Stimulated activated CD4-positive, alpha-beta T cell treated with anti-CD3 and anti-CD28 coated beads, Interleukin-2, amount 100 ng/mL, for 24 hours (primary cell): ENCODE results near the gene RTL10.

Source experiments
- DNase-seq, 2 donors: peaks; one replicate each; pipeline ENCODE4 v3.0.0-alpha.2; 2020

RTL10 gene

DNA sequence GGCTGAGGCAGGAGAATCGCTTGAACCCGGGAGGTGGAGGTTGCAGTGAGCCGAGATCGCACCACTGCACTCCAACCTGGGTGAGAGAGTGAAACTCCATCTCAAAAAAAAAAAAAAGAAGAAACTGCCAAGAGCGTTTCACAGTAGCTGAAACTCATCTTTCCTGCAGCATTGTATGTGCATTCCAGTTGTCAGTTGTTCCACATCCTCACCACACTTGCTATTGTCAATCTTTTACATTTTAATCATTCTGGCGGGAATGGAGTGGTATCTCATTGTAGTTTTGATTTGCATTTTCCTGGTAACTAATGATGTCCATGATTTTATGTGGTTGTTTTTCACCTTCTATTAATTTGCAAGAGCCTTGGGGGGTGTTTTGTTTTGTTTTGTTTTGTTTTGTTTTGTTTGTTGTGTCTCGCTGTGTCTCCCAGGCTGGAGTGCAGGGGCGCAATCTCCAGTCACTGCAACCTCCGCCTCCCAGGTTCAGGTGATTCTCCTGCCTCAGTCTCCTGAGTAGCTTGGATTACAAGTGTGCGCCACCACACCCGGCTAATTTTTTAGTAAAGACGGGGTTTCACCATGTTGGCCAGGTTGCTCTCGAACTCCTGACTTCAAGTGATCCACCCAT lies 8.1 kb upstream of the RTL10 start:
- no peak for DNase-seq

DNA sequence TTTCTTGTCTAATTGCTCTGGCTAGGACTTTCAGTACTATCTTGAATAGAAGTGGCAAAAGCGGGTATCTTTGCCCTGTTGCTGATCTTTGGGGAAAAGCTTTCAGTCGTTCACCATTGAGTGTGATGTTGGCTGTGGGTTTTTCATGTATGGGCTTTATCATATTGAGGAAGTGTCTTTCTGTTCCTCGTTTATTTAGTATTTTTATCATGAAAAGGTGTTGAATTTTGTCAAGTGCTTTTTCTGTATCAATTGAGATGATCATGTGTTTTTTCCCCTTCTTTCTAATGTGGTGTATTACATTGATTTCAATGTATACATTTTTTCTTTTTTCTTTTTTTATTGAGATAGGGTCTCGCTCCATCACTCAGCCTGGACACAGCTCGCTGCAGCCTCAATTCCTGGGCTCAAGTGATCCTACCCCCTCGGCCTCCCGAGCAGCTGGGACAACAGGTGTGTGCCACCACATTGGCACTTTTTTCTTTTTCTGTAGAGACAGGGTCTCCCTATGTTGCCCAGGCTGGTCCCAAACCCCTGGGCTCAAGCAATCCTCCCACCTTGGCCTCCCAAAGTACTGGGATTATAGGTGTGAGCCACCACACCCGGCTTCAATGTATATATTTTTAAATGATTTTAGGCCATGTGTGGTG lies 5.3 kb upstream of the RTL10 start:
- DNase-seq, result no peak

DNA sequence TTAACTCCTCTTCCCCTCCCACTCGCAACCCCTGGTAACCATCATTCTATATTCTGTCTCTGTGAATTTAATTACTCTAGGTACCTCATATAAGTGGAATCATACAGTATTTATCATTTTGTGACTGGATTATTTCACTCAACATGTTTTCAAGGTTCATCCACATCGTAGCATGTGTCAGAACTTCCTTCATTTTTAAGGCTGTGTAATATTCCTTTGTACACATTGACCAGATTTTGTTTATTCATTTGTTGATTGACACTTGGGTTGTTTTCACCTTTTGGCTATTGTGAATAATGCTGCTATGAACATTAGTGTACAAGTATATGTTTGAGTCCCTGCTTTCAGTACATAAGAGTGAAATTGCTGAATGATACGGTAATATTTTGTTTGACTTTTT lies 2.7 kb upstream of the RTL10 start:
- DNase-seq, result no peak

DNA sequence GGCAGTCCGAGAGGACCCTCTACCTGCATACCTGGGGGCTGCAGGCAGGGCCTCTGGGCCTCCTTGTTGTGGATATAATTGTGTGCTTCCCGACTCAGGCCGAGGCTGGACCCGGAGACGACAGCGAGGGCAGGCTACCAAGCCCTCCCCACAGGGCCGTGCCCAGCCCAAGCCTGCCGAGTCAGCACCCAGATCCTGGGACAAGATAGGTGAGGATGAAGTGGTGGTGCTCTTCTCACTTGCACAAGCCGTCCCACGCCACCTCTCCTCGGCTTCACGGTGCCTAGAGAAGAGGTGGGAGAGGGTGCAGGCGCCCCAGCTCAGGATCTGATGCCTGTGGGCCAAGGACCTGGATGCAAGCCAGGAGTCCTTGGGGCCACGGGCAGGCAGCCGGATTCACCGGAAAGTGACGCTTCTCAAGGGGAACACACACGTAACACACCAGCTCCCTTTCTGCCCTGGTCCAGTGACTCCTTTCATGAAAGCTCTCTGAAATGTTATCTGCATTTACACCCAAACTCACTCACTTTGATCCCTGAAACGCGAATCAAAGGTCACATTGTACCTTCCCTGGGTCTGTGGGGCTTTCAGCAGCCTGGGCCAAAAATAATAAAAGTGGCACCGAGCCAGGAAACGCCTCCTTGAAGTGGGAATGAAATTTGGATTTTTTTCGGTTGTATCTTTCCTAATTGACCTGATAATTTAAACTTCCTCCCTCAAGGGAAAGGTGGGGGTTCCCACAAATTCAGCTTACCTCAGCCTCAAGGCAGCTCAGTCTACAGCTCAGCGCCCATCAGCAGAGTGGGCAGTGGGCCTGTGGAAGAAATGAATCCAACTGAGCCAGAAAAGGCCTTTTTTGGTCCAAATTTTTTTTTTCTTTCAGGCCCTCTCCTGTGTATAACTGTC lies 1.1 kb upstream of the RTL10 start:
- DNase-seq, result peak; percentile 67 to 76

DNA sequence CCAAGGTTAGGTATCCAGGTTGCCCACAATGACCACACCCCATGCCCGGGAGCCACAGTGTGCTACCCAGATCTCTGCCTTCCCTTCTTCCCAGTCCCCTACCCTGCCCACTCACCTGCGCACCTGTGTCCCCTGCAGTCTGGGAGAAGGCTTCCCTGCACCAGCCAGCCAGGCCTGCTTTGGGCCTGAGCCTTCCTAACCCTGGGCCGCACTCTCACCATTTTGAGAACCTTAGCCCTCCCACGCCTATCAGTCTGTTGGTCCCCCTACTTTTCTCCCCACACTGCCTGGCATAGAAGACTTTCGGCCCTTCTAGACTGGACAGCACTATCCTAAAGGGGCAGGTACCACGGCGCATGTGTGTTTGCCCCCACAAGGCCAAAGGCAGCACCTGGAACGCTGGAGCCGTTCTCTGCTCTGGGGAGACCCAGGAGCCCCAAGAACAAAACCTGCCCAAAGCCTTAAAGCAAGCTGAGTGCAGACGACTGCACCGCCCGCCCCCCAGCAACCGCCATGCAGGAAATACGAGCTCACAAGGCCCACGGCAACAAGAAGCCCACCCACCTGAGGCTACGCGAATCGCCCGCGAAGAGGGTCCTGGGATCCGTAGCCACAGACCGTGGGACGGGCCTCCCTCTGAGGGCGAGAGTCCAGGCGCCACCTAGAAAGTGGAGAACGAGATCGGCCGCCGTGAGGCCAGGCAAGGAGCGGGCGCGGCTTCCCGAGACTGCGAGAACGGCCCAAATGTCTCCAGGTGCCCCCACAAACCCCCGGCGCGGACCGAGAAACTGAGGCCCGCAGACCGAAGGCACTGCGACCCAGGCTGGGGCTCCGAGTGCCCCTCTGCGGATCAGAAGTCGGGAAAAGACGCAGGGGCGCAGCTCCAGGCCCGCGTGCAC lies 546 bp downstream of the RTL10 start:
- peak in 1 of 2 donors; percentile 39 for DNase-seq

DNA sequence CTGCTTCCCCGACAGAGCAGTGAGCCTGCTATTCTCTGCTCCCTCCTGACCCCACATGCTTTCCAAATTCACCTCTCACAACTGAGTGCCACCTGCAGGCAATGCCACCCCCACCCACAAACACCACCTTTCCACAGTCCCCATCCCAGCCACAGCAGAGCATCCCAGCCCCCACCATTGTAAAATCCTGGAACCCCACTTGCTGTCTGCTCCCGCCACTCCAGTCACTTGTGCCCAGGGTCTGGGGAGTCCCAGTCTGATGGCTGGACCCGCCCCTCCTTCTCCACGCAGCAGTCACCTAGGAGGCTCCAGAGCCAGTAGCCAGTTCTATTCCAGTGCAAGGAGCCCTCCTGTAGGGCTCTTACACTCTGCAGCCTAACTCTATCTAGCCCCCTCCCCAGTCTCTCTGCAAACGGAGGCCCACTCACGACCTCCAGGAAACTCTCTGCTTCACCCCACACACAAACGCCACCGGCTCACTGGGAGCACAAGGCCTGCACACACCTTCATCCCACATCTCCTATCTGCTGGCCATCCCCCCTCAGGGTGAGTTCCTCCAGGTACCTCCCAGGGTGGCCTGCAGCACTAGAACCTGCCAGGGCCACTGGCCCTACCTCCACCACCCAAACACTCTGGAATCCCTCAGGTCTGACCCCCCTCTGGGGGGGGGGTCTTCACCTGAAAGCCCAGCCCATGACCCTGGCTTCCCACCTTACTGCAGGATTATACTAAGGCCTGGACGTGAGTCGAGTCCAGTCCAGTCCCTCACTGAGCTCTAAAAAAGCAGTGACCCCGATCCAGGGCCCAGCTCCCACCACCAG lies 1.4 kb downstream of the RTL10 start:
- no peak for DNase-seq

DNA sequence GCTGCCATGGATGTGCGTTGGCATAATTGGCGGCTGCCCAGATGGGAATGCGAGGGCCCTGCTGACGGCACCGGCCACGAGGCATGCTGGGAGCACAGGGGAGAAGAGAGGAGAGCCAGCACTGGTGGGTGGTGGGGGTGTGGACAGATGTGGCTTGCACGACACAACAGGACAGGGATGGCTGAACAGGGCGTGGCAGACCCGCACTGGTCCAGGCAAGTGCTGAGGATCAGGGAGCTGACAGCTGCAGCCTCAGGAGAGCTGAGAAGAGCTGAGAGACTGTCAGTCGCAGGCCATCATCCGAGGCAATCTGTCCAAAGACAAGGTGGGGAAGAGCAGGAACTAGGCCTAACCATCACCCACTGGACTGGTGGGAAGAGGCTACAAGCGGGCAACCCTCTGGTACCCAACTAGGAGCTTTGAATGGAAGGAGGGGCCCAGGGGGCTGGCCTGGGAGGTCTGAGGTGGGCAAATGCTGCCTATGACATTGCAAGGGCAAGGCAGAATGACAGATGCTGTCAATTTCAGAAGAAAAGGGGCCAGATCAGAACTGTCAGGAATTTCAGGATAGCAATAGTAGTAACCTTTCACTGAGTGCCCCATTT lies 2.4 kb downstream of the RTL10 start:
- DNase-seq, result no peak

DNA sequence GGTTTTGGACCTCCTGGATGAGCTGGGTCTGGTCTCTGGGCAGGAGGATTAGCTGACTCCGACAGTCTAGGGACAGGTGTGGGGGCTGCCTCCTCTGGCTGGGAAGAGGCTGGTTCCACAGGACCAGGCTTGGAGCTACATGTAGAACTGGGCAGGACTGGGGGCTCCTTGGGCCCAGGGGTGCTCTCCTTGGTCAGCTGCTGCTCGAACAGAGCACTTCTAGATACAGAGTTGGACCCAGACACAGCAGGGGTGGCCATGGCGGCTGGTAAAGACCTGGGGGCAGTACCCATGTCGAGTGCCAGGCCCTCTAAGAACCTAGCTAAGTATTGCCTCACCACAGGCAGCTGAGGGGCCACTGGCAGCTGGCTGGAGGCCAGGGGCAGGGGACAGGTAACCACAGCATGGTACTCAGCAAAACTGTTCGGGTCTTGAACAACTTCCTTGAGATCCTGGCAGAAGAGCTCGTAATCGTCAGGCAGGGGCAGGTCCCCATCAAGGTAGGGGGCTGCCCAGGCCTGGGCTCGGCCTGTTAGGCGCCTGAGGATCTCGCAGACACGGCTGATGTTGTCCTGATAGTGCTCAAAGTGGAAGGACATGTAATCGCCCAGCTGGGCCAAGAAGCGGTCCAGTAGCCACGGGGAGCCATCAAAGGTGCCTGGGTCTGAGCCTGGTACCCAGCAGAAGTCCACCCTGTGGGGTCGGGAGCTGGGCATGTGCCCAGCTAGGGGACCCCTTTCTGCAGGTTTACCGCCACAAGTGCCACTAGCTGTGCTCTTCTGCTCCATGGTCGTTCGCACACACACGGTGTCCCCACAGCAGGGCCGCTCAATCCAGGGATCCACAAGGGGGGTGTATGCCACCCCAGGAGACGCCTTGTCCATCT lies 3.1 kb downstream of the RTL10 start:
- no peak for DNase-seq

DNA sequence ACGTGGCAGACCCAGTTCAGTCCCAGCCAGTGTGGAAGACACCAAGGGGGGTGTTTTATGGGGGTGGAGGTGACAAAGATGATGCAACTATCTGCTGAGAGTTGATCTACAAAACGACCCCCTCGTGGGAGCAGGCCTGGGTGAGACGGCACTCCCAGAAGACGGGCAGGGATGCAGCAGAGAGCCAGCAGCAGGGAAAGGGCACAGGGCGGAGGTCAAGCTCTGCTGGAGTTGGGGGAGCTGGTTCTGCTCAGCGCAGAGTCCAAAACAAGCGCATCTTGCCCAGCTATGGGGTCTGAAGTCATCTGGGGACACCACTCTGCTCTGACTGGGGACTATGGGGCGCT lies 3.9 kb downstream of the RTL10 start:
- no peak for DNase-seq

DNA sequence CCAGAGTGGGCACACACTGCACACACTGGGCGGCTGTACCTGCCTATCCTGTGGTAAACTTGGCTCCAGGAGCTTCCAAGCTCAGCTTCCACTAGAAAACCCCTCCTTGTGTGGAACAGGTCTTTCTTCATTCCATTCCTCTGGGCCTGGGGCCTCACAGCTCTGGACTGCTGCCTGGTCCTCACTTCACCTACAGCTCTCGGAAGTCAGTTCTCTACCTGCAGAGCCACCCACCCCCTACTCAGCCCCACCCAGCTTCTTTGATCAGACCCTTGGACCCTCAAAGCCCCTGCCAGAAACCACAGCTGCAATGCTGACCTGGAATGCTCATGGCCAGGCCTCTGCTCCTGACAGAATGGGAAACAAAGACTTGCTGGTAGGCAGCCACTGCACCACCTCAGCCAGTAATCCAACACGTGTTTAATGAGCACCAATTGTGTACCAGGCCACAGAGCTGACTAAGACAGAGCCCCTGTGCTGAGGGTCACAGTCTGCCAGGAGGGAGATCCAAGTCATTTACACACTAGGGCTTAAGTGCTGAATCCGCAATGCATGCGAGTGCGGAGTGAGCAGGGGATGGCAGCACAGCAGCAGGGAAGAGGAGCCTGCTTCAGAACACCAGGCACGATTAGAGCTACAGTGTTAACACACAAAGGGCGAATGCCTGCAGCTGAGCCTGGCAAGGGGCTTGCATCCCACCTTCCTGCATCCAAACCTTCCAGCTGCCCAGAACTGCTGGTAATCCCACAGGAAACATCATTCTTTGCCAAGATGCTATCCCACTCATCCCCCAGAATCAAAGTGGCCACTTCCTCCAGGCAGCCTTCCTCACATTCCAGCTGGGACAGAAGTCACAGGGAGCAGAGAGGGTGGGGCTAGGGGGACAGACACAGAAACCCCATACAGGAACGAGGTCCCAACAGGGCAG lies 4.6 kb downstream of the RTL10 start:
- DNase-seq, result no peak

DNA sequence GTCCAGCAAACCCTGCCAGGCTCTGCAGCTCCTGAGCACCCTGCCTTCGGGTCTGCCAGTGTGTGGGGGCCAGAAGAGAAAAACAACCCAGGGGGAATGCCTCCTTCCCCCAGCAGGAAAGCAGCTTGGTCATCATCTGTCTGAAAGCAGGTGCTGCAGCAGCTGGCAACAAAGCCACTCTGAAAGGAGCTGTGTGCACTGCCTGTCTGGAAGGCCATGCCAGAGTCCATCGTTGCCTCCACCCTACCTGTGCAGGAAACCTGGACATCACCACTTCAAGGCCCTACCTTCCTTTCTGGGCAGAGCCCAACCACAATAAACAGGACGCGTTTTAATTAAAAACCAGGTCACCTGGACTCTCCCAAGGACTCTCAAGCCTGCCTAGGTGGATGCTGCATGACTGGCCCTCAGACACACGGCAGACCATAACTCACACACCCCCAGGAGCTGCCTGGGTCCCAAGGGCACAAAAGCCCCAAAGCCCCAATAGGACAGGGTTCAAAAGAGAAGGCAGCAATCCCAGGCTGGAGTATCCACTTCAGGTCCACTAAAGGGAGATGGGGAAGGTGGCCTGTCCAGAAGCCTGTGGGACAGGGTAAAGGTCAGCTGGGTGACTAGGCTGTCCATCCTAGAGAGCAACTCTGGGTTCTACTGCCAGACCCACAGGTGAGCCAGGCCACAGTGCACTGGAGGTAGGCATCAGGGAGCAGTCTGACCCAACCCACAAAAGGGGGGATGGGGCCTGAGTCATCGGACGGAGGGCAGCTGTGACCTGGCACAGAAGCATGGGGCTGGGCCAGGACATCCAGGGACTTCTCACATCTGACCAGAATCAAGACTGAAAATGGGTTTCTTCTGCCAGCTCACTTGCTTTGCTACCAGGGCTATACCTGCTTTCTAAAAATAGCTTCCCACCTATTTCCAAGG lies 6.1 kb downstream of the RTL10 start:
- no peak for DNase-seq

DNA sequence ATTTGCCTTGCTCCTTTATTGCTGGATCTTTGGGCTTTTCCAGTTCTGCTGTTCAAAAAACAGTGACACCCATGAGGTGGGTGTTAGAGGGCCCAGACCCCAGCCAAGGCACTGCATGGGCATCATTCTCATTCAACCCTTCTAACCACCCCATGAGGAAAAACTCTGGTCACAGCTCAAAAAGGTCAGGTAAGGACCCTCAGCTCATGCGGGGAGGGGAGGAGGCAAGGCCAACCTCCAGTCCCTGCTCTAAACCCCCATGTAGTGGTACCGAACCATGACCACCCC lies 7.4 kb downstream of the RTL10 start:
- DNase-seq, result no peak

DNA sequence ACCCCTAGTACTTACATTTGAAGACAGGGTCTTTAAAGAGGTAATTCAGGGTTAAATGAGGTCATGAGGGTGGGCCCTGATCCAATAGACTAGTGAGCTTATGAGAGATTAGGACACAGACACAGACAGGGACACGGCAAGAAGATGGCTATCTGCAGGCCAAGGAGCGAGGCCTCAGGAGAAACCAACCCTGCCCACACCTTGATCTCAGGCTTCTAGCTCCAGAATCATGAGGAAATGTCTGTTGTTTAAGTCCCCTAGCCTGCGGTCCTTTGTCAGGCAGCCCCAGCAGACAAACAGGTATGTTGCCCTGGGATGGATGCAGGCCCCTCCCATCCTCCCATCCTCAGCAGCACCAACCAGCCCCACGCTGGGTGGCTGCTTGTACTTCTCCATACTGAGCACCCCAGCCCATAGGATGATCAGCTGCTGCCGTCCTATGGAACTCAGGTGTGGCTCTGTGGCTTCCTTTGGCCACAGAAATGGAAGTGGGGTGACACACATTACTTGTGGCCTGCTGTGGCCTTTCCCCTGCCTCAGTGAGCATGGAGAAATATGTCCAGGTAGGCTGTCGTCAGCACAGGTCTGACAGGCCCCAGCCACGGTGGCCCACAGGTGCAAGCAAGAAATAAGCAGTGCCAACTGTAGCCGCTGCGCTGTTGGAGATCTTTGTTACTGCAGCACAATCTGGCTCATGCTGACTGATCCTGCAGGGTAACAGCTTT lies 7.9 kb downstream of the RTL10 start:
- DNase-seq, result no peak

DNA sequence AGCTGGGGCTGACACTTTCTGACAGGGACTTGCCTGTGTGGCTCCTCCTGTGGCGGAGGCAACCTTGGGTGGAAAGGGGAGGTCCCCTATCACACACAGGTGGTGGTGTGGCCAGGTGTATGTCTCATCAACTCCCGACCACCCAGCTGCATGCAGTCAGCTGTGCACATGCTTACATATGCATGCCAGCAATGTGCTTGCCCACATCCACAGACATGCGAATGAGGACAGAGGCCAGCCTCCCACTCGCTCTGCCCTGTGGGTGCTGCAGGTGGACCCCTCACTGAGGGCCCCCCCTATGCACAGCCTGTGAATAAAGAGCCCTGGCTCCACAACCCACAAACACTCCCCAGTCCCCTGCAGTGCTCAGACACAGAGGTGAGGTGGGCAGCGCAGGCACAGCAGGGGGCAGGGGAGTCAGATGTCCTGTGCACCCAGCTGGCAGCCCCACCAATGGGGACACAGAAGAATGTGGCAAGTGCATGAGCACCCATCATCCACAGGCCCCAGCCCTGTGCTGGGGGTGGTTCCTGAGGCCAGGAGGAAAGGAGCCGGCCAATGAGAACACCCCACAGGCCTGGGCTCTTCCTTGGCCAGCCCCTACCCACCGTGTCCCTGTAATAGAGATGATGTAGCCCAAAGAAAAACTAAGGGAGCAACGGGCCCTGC lies 9.5 kb downstream of the RTL10 start:
- no peak for DNase-seq

DNA sequence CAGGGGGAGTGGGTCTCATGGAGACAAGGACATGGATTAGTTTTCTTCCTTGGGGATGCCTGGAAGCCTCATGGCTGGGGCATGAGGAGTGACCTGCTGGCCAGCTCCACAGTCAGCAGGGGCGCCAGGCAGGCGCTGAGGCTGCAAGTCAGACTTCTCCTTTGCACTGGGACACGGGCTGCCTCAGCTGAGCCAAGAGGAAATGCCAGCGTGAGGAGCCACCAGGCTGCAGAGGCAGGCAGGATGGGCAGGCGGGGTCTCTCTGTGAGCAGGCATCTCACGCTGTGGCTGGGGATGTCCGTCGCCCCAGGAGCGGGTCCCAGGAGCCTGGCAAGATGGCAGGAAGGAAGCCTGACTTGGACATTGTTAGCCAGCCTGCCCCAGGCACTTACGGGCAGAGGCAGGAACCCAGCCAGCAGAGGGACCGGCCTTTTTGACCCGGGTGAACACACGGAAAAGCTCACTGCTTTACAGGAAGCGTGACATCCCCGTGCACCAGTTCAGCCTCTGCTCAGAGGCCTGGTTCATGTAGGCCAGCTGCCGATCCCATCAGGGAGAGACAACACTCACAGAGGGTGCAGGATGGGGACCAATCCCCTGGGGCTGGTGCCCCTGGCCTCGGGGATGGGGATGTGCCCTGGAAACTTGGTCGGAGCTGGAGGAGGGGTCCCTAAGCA lies 10.2 kb downstream of the RTL10 start:
- DNase-seq, result no peak

DNA sequence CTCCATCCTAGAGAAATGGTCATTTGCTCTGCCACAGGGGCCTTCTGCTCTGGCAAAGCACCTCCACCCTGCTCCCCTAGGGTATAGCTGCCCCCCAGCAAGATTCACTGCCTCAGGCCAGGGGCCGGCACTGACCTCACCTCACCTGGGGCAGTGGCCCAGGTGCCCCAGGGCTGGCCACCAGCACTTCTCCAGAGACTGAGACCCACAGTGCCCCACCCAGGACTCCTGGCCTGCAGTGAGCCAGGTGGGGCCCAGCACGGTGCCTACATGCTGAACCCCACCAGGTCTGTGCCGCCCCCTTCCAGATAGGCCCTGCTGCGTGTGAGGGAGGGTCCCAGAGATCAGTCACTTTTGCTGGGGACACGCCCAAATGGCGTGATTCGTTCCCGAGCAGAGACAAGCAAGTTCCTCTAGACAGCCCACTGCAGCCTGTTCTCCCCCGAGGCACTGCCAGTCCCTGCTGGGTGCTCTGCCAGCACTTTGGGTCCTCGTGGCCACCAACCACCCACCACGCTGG lies 10.8 kb downstream of the RTL10 start:
- DNase-seq, result no peak
